GM10266 (cell line): Measurements from ENCODE around the gene GLCCI1.
"Not testable (repeated sequence)": the region's sequence is repeated elsewhere in the genome, so short reads cannot be mapped to it uniquely, and the experiment has no call there.

Experiments used
- DNase-seq: peaks from one replicate; pipeline ENCODE4 v3.0.0; 2012; ENCODE audit errors: extremely low spot score
- CTCF ChIP-seq: IDR thresholded peaks from 2 replicates; pipeline ENCODE4 v1.5.1; 2012; ENCODE audit warnings: mild to moderate bottlenecking, low read depth; ENCODE audit not compliant: control insufficient read depth, insufficient read depth; ENCODE audit errors: missing control alignments

GLCCI1 gene

GRCh38 chr7:7988706-7989105, 20.1 kb downstream of the GLCCI1 start:
- TF ChIP-seq CTCF: no peak

GRCh38 chr7:7989133-7989532, 20.5 kb downstream of the GLCCI1 start:
- no peak for TF ChIP-seq CTCF
- no peak for DNase-seq

More at GRCh38 chr7:7988706-7989105, 20.1 kb downstream of the GLCCI1 start:
- DNase-seq: no peak

- DNase-seq: no peak
- TF ChIP-seq CTCF: no peak
These were observed 21.2 kb downstream of the GLCCI1 start for GRCh38 chr7:7989616-7990440.

GRCh38 chr7:7990441-7990761, 21.8 kb downstream of the GLCCI1 start:
- no peak for DNase-seq
- no peak for TF ChIP-seq CTCF

GRCh38 chr7:7992506-7992905, 23.9 kb downstream of the GLCCI1 start:
- DNase-seq: no peak
- no peak for TF ChIP-seq CTCF

GRCh38 chr7:7995348-7995747, 26.8 kb downstream of the GLCCI1 start:
- DNase-seq: not testable (repeated sequence)

GRCh38 chr7:7996568-7996967, 28.0 kb downstream of the GLCCI1 start:
- TF ChIP-seq CTCF: no peak
- DNase-seq: no peak
